B cell (primary cell): Measurements from ENCODE around the gene TOP1. TPM values are rescaled to one million over a fixed set of nuclear protein-coding genes. Genes with fewer than 3 reads are reported as not detected.

Experiments
- ATAC-seq: fragments of 200-7000 bp; cut with Tn5 transposase; one replicate; pipeline ENCODE4 v1.10.0; 2021; ENCODE audit warnings: low read depth, mild to moderate bottlenecking, moderate number of reproducible peaks, moderate library complexity
- CTCF ChIA-PET: fragments of 350-600 bp; sonication (Branson Sonifier 250); formaldehyde crosslinking; loops from one replicate; lab custom pipeline; 2021; ENCODE audit warnings: antibody characterized with exemption, inconsistent platforms; lab: Charles Lee
- POLR2A ChIA-PET: fragments of 350-600 bp; sonication (Branson Sonifier 250); formaldehyde crosslinking; loops from one replicate; lab custom pipeline; 2021; ENCODE audit warnings: antibody characterized with exemption; lab: Charles Lee
- DNase-seq: peaks from one replicate; pipeline ENCODE4 v3.0.0; 2013
- H2AFZ ChIP-seq: 2 replicates; pipeline ENCODE4 v1.6.1; 2012; ENCODE audit warnings: mild to moderate bottlenecking, low read depth, low read length; ENCODE audit not compliant: insufficient read depth, poor library complexity, severe bottlenecking
- H3K27ac ChIP-seq, 2 donors: 1 replicate in 1 of 2; 2 replicates in 1 of 2; pipeline ENCODE4 v1.5.1; 2012 to 2013; ENCODE audit warnings: low read length in 2 of 2, mild to moderate bottlenecking in 2 of 2, moderate library complexity in 1 of 2
- H3K27me3 ChIP-seq, 4 experiments: fragments of 200-600 bp in 1 of 4; sonication (generic) in 1 of 4; replicated peaks in 1 of 4; 1 replicate in 2 of 4; 2 replicates in 2 of 4; pipeline versions ENCODE4 v1.6.1 to v1.7.0; 2013 to 2016; ENCODE audit warnings: low read length in 3 of 4, mild to moderate bottlenecking in 2 of 4, mixed read lengths in 1 of 4, moderate library complexity in 1 of 4; ENCODE audit not compliant: insufficient read depth in 4 of 4, control insufficient read depth in 3 of 4; ENCODE audit errors: control extremely low read depth in 1 of 4
- H3K36me3 ChIP-seq, 2 experiments: replicated peaks in 1 of 2; 1 replicate in 1 of 2; 2 replicates in 1 of 2; pipeline versions ENCODE4 v1.6.1 to v1.7.1; 2013; ENCODE audit warnings: low read length in 1 of 2; ENCODE audit not compliant: insufficient read depth in 2 of 2, control insufficient read depth in 1 of 2; ENCODE audit errors: control extremely low read depth in 1 of 2, extremely low read depth in 1 of 2
- H3K4me1 ChIP-seq, 2 donors: fragments of 200-600 bp in 1 of 2; sonication (generic) in 1 of 2; 1 replicate in 1 of 2; 2 replicates in 1 of 2; pipeline versions ENCODE4 v1.5.1 to v1.6.1; 2013 to 2017; ENCODE audit warnings: low read length in 2 of 2; ENCODE audit not compliant: control insufficient read depth in 2 of 2, insufficient read depth in 2 of 2
- H3K4me2 ChIP-seq: replicated peaks from 2 replicates; pipeline ENCODE3; 2012; ENCODE audit warnings: mild to moderate bottlenecking, low read depth, low read length; ENCODE audit not compliant: poor library complexity, severe bottlenecking
- H3K4me3 ChIP-seq, 5 experiments: fragments of 200-600 bp in 1 of 5; sonication (generic) in 1 of 5; 1 replicate in 3 of 5; 2 replicates in 2 of 5; pipeline versions ENCODE4 v1.5.1 to v1.7.0; 2011 to 2016; ENCODE audit warnings: low read length in 4 of 5, mild to moderate bottlenecking in 4 of 5, low read depth in 2 of 5, control low read depth in 1 of 5, moderate library complexity in 1 of 5; ENCODE audit not compliant: insufficient read depth in 1 of 5; ENCODE audit errors: control extremely low read depth in 1 of 5, extremely low read depth in 1 of 5
- H3K79me2 ChIP-seq: fragments of 200-600 bp; sonication (generic); one replicate; pipeline ENCODE4 v1.6.0; 2016; ENCODE audit warnings: low read length; ENCODE audit not compliant: control insufficient read depth, insufficient read depth
- H3K9ac ChIP-seq: fragments of 200-600 bp; sonication (generic); 2 replicates; pipeline ENCODE4 v1.6.1; 2017; ENCODE audit warnings: mild to moderate bottlenecking, low read length, moderate library complexity
- H3K9me3 ChIP-seq, 3 donors: one replicate each; pipeline versions ENCODE4 v1.6.1 to v1.7.1; 2013; ENCODE audit warnings: low read length in 2 of 3; ENCODE audit not compliant: control insufficient read depth in 2 of 3, insufficient read depth in 1 of 3; ENCODE audit errors: control extremely low read depth in 1 of 3
- H4K20me1 ChIP-seq: 2 replicates; pipeline ENCODE4 v1.6.0; 2012; ENCODE audit warnings: mild to moderate bottlenecking, low read length; ENCODE audit not compliant: insufficient read depth, control insufficient read depth, poor library complexity, severe bottlenecking
- H3K27ac Mint-ChIP-seq: one replicate; pipeline ENCODE4 v1.8.0; 2021; ENCODE audit warnings: mixed read lengths
- H3K27me3 Mint-ChIP-seq: one replicate; pipeline ENCODE4 v1.8.0; 2021; ENCODE audit warnings: mixed read lengths
- H3K4me1 Mint-ChIP-seq: one replicate; pipeline ENCODE4 v1.8.0; 2021; ENCODE audit warnings: mixed read lengths
- H3K4me3 Mint-ChIP-seq: one replicate; pipeline ENCODE4 v1.8.0; 2021; ENCODE audit warnings: mixed read lengths
- H3K9me3 Mint-ChIP-seq: one replicate; pipeline ENCODE4 v1.8.0; 2022; ENCODE audit warnings: mixed read lengths; ENCODE audit not compliant: insufficient read depth
- CTCF ChIP-seq: fragments of 200-600 bp; IDR thresholded peaks from one replicate; pipeline ENCODE4 v1.8.0; 2022; ENCODE audit warnings: antibody characterized with exemption, mild to moderate bottlenecking
- EZH2 ChIP-seq: IDR thresholded peaks from 2 replicates; pipeline ENCODE4 v1.6.1; 2012; ENCODE audit warnings: borderline replicate concordance, low read depth, mild to moderate bottlenecking, moderate library complexity, low read length; ENCODE audit not compliant: insufficient read depth, poor library complexity, severe bottlenecking
- WGBS: methylation state at CpG from one replicate; pipeline ENCODE4 v1.1.5; 2013; ENCODE audit warnings: missing lambda C conversion rate; ENCODE audit not compliant: insufficient coverage; 5-methylcytosine and 5-hydroxymethylcytosine counted together
- intact Hi-C: fragments of 100-400 bp; cut with micrococcal nuclease; formaldehyde crosslinking; loops from one replicate; pipeline ENCODE4 v1.10.0; 2022
- polyA plus RNA-seq: library from polyadenylated mRNA; depleted of rRNA; stranded (reverse); fragments of >200 nt; gene quantifications from 2 replicates; pipeline ENCODE4 v1.2.3, GENCODE V29; 2012
- total RNA-seq, 2 donors: library from RNA; stranded (reverse); fragments of 120-200 nt in 1 of 2; gene quantifications; 1 replicate in 1 of 2; 2 replicates in 1 of 2; pipeline versions ENCODE4 v1.2.3 to v1.2.4, GENCODE V29; 2013 to 2022

Gene TOP1
- total and polyA plus RNA-seq, 2 donors (not counting 1 experiment from before 2014, with no cell fraction given): 5.4 to 44.9 TPM

DNA sequence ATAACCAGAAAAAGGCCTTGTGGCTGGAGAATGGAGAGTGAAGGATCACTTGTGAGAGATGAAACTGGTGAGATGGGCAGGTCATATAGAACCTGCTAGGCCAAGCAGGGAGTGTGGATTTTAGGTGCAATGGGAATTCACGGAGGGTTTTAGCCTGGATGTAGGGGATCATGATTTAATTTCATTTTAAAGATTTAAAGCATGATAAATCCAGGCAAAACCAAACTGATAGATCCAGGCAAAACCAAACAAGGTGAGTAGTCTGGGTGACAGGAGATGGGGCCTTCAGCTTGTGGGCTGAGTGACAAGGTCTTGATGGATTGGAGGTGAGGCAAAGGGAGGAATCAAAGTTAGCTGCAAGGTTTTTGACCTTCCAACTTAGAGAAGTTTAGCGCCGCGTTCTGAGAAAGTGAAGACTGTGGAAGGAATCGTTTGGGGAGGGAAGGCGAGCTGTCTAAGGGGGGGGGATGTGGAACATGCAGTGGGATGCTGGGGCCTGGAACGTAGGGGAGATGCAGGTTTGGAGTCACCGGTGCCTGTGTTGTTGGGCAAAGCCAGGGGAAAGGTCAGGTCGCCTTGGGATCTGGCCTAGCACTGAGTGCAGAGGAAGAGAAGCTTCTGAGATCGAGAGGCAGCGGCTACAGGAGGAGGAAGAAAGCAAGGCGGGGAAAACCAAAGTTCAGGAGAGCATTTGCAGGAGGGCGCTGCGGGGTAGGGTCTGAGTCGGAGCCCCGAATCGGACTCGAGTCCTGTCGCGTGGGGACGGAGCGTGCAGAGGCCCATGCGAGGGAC, 107.5 kb downstream of the TOP1 start:
- DNase-seq (peak; percentile 23), ATAC-seq (no peak)
- no peak for TF ChIP-seq CTCF
- no peak for TF ChIP-seq EZH2
- peak overlapping the region; percentile 91 for H3K27ac Mint-ChIP-seq
- Histone ChIP-seq H3K79me2 (peaks cover 26% of the 10 kb centered on the region), H3K4me1 (peaks cover 37 to 54% of the 10 kb centered on the region in 2 donors), H3K9ac (peak overlapping the region; percentile 72), H3K4me3 (peak overlapping the region in 4 of 5 experiments; percentile 51 to 83 (median 76)), H3K9me3 (no peaks in the 10 kb centered on the region), H3K4me2 (peak overlapping the region; percentile 92), H4K20me1 (no peaks in the 10 kb centered on the region), H3K27me3 (no peaks in the 10 kb centered on the region), H3K27ac (no peak overlapping the region), H3K36me3 (no peaks in the 10 kb centered on the region), H2AFZ (peak overlapping the region; percentile 91)
- 36% methylated on average over 22 of the region's 23 CpGs for WGBS
- H3K9me3 Mint-ChIP-seq: no peaks in the 10 kb centered on the region
- ChIA-PET CTCF (interaction anchor here (0.6 to 10.0 kb wide), 25 partner anchors 8 to 277 kb away, joined by 3 to 122 read pairs (median 6); partner anchors contain the start of gene LPIN3), POLR2A (interaction anchor here (1.9 to 2.1 kb wide), 2 partner anchors 16 to 21 kb away, joined by 7 to 8 read pairs; no protein-coding TSS in a partner anchor)
- H3K4me1 Mint-ChIP-seq: peaks cover 58% of the 10 kb centered on the region
- intact Hi-C loops: loop anchor here (1.0 to 5.0 kb wide), 8 partner anchors 21 to 556 kb away; partner anchors contain the start of genes CHD6 and LPIN3
- H3K4me3 Mint-ChIP-seq: peak overlapping the region; percentile 93
- H3K27me3 Mint-ChIP-seq: no peaks in the 10 kb centered on the region
